Endothelial cell (in vitro differentiated cells): Measurements from ENCODE around the gene SP110. TPM values are rescaled to one million over a fixed set of nuclear protein-coding genes. Genes with fewer than 3 reads are reported as not detected.

Experiments used
- total RNA-seq: library from RNA; stranded (reverse); fragmentation: NEBNext Ultra II Directional; extraction: Animal tissue kit (Norgen Biotek cat#: 25700); gene quantifications from one replicate; pipeline ENCODE4 v1.2.1, GENCODE V29; 2021; ENCODE audit not compliant: unreplicated experiment

Gene SP110
- total RNA-seq, 1 donor from 2014 or later = 5.3 TPM

Other genes starting within 250 kb of the SP110 start
- gene SLC16A14, start 151.1 kb downstream of the SP110 start, total RNA-seq = 0.18 TPM
- not detected for gene SP140, start 5.8 kb upstream of the SP110 start, total RNA-seq
- 1.1 TPM for gene SP140L, start 107.2 kb upstream of the SP110 start, total RNA-seq
- 8.3 TPM for gene SP100, start 196.2 kb upstream of the SP110 start, total RNA-seq